GM19455 (cell line): ENCODE results near the gene MGA.

Experiments
- ATAC-seq: cut with Tn5 transposase; IDR thresholded peaks from one replicate; pipeline ENCODE4 v1.9.1; 2021; ENCODE audit not compliant: unreplicated experiment

MGA gene

DNA sequence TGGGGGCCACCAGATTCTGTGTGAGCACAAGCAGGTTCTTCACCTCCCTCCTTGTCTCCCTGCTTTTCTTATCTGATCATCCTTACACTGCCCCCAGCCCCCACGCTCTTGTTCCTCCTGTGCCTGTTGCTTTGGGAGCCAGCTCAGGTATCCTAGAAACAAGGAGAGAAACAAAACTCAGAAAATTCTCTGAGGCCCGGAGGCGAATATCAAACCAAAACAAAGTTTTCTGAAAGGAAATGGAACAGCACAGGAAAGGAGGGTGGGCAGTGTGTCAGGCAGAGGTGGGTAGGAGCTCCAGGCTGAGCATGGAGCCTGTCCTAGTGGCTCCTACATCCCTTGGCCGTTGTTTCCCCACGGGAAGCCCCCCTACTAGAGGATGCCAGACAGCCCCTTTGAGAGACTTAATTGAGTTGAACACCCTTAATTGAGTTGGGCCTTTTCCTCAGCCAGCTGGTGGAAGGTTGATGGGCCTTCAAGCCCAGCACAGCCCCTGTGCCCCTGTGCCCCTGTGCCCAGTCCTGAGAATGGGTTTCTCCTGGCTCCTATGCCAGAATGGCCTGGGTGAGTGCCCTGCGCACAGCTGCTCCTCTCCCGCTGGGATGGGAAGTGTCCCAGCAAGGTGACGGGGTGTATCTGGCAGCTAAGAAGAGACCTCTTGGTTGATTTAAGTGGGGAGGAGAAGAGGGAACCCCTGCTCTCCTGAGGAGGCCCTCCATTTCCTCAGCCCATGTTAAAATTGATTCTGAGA lies 144.9 kb downstream of the MGA start:
- no peak for ATAC-seq

DNA sequence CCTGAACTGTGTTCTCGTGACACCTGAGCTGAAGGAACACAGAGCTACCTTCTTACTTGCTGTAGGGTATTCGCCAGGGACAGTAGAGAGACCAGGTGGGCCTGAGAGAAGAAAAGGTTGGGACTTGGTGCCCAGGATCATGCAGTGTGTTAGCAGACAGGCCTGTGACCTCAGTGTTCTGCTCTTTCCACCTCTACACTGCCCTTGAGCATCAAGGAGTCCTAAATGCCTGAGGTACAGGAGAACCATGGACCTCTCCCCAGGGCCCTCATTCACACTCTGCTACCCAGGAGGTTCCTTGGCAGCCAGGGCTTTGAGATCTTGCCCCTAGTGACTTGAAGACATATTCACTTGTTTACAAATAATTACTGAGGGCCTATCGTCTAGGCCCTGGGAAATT lies 145.5 kb downstream of the MGA start:
- ATAC-seq: no peak

GRCh38 chr15:41806291-41807181 lies 146.3 kb downstream of the MGA start:
- no peak for ATAC-seq

DNA sequence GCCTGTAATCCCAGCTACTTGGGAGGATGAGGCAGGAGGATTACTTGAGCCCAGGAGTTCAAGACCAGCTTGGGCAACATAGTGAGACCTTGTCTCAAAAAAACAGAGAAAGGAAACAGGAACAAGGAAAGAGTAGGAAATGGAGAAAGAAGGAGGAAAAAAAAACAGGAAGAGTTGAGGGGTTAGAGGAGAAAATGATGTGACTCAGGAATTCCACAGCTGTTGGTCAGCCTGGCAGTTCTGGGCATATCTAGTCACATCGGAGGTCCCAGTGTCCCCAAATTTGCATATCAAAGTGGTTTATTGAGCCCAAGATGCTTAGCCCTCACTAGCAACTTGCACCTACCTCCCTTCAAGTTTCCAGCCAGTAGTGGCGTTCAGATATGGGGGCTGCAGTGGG lies 148.9 kb downstream of the MGA start:
- ATAC-seq: no peak

- no peak for ATAC-seq
Measured at GRCh38 chr15:41809526-41810220, 149.5 kb downstream of the MGA start.

DNA sequence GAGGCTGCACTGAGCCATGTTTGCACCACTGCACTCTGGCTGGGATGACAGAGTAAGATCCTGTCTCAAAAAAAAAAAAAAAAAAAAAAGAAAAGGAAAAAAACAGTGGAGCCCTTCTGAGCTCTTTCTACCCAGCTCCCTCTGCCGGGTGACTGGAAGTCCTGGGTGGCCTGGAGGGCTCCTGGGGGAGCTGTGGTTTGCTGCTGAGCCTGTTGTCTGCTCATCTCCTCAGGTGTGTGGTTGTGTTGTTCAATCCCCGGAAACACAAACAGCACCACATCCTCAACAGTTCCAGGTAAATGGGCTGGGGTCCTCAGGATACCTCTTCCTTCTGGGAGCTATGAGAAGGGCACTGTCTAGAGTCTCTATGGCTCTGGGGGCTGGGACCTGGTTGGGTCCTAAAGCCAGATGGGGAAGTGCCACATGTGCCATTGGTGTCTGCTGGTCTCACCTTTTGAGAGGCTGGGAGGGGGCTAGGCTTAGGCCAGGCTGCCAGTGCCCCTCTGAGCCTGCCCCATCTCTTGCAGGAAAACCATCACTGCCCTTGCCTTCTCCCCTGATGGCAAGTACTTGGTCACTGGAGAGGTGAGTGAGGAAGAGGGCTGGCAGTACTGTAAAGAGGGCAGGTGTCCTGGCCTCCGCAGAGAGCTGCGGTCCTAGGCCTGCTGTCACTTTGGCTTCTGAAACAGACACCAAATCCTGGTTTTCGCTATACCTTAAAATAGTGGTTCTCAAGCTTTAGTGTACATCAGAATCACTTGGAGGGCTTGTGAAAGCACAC lies 150.6 kb downstream of the MGA start:
- no peak for ATAC-seq

DNA sequence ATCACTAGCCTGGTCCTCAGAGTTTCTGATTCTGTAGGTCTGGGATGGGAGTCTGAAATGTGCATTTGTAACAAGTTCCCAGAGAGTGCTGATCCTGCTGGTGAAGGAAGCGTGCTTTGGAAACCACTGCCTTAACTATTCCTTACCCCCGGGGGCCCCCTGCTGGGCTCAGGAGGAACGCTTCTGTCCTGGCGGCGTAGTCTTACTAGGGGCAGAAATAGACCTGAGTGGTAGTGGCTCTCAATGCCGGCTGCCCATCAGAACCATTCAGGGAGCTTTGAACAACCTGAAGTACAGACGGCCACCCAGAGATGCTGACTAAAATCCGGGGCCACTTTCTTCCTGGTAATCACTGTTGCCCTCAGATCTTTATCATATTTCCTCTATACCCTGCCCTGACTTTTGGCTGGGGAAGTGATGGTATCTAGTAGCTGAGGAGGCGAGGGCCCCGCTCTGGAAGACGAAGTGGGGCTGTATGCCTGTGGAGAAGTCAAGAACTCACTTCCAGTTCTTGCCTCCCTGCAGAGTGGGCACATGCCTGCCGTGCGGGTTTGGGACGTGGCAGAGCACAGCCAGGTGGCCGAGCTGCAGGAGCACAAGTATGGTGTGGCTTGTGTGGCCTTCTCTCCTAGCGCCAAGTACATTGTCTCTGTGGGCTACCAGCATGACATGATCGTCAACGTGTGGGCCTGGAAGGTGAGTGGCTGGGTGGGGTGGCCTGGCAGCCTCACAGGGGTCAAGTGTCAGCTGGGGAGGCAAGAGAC lies 151.4 kb downstream of the MGA start:
- no peak for ATAC-seq

DNA sequence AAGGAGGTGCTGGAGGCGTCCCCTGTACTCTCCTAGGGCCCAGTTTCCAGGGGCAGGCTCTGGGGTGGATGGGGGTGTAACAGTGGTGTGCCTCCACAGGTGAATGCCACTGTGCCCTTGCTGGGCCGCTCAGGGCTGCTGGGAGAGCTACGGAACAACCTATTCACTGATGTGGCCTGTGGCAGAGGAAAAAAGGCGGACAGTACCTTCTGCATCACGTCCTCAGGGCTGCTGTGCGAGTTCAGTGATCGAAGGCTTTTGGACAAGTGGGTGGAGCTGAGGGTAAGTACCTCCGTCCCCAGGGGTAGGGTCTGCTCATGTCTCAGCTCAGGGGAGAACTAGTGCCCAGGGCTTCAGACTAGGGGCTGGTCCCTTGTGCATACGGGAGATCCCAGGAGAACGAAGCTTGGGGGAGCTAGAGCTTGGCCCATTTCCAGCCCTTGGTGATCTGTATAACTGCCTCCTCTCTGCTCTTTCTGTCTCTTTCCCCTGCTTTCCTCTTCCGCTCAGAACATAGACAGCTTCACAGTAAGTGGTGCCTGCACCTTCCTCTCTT lies 152.7 kb downstream of the MGA start:
- ATAC-seq: no peak

DNA sequence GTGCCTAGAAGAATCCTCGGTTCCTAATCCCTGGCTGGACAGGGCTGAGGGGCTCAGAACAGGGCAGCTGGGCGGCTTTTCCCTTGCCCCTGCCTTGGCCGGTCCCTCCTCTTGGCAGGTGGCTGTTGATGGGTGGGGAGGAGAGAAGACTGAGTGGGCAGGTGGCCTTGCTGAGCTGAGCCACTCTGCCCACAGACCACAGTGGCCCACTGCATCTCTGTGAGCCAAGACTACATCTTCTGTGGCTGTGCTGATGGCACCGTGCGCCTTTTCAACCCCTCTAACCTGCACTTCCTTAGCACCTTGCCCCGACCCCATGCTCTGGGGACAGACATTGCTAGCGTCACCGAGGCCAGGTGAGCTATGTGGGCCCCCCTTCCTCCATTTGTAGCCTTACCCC lies 153.2 kb downstream of the MGA start:
- ATAC-seq: no peak

DNA sequence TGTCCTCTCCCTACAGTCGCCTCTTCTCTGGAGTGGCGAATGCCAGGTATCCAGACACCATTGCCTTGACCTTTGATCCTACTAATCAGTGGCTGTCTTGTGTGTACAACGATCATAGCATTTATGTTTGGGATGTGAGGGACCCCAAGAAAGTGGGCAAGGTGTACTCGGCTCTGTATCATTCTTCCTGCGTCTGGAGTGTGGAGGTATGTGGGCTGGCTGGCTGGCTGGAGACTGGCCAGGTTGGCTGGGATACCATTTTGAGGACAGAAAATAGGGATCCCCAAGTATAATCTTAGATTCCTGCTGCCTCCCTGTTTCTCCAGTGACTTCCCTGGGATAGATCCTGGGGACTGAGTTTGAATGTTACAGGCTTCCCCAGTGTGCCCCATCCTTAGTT lies 154.3 kb downstream of the MGA start:
- ATAC-seq: no peak

- no peak for ATAC-seq
Measured at GRCh38 chr15:41816788-41817187, 156.6 kb downstream of the MGA start.

DNA sequence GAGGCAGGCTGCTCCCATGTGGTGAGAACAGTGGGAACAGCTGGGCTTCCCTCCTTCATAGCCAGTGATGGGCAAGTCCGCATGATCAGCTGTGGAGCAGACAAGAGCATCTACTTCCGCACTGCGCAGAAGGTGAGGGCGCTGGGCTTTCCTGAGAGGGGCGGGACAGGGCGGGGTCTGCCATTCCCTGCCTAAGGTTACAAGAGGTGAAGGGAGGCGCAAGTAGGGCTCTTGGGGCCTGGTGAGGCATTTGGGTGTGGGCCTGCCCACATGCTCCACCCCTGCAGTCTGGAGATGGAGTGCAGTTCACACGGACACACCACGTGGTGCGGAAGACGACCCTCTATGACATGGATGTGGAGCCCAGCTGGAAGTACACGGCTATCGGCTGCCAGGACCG lies 157.1 kb downstream of the MGA start:
- no peak for ATAC-seq

DNA sequence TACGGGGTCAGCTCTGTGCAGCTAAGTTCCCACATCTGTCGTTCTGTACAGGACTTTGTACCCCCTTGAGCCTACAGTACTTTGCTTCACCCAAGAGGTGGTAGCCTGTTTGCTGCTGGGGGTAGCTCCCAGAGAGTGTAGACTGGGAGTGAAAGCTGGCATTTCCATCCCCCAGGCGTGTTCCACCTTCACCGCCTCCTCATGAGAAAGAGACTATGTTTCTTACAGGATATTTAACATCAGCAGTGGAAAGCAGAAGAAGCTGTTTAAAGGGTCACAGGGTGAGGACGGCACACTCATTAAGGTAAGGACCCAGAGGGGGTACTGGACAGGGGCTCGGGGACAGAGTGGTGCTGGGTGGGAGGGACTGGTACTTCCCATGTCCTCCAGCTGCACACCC lies 157.6 kb downstream of the MGA start:
- ATAC-seq: no peak

DNA sequence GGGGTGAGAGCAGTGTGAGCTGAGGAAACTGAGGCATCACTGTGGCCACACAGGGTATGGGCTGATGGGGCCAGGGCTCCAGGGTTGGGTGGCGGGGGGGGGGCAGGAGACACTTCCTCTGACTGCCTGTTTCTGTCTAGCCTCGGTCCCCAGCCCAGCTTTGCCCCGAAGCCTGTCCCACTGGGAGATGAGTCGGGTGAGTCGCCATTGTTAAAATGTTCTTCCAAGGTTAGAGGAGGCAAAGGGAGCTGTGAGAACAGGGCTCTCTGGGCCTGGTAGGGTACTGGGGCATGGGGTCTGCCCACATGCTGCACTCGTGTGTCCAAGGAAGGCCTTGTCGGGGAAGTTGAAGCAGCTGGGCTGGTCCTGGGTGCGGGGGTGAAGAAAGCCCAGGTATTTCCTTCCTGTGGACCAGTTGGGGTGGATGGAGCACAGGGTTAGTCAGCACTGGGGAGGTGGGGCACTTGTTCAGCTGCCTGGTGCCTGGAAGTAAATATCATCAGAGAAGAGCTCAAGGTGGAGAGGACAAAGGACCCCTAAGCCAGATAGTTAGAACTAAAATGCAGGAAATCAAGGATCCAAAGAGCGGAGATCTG lies 159.3 kb downstream of the MGA start:
- no peak for ATAC-seq

- no peak for ATAC-seq
Measured at GRCh38 chr15:41820791-41821423, 160.7 kb downstream of the MGA start.

DNA sequence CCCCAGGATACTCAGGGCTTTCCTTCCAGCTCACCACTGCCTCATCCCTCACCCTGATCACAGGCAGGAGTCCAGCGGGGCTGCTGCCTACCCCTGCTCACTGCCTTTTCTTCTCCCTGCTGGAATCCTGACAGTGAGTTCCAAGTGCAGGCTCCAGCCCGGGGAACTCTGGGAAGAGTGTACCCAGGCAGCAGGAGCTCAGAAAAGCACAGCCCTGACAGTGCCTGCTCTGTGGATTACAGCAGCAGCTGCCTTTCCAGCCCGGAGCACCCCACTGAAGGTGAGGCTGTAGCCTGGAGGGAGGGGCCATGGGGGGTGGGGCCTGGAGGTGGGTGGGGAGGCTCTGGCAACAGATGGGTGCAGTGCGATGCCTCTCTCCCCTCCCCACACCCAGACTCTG lies 161.6 kb downstream of the MGA start:
- no peak for ATAC-seq

GRCh38 chr15:41822471-41822870 lies 162.3 kb downstream of the MGA start:
- ATAC-seq: no peak
